Thyroid gland (tissue), 4 donors: ENCODE results near the gene FNDC3B.

ENCODE experiments used
- POLR2A ChIP-seq, 2 donors: fragments of 450-650 bp; IDR thresholded peaks; one replicate each; pipeline ENCODE4 v1.6.1; 2017; ENCODE audit warnings: antibody characterized with exemption in 2 of 2, mild to moderate bottlenecking in 2 of 2, moderate library complexity in 1 of 2
- TF ChIP-seq, protein P1 (sequence below), 6 experiments: fragments of 200-600 bp in 3 of 6; fragments of 450-650 bp in 3 of 6; sonication (generic) in 3 of 6; IDR thresholded peaks; one replicate each; pipeline ENCODE4 v1.5.1; 2016 to 2019; ENCODE audit warnings: antibody characterized with exemption in 6 of 6, mild to moderate bottlenecking in 2 of 6, inconsistent platforms in 1 of 6, moderate library complexity in 1 of 6

DNA sequence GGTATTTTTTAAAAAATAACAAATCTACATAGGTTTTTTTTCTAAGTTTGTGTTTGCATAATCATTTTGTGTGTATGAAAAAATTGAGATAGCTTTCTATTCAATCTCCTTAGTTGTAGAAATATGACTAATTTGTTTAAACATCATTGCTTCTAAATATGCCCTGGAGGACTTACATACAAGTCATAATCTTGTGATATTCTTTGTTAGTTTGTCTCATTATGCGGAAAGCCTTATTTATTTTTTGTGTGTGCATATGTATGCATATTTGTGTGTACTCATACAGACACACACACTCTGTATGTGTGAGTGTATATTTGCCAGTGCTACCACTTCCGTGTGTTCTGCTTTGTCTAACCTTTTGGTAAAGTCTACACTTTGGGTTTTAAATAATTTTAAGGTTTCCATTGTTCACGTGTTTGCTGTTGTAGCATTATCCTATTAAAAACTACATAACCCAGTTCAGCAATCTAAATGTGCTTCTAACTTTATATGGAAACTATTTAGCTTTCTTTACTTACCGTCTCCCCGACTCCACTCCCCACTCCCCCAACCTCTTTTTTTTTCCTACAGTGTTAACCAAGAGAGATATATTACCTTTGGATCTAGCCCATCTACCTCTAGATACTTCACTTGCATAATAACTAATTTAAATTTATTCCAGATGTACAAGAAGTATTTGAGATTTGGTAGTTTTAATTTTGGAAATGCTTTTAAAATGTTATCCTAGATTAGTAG, 111.7 kb downstream of the FNDC3B start:
- TF ChIP-seq, protein P1, sequence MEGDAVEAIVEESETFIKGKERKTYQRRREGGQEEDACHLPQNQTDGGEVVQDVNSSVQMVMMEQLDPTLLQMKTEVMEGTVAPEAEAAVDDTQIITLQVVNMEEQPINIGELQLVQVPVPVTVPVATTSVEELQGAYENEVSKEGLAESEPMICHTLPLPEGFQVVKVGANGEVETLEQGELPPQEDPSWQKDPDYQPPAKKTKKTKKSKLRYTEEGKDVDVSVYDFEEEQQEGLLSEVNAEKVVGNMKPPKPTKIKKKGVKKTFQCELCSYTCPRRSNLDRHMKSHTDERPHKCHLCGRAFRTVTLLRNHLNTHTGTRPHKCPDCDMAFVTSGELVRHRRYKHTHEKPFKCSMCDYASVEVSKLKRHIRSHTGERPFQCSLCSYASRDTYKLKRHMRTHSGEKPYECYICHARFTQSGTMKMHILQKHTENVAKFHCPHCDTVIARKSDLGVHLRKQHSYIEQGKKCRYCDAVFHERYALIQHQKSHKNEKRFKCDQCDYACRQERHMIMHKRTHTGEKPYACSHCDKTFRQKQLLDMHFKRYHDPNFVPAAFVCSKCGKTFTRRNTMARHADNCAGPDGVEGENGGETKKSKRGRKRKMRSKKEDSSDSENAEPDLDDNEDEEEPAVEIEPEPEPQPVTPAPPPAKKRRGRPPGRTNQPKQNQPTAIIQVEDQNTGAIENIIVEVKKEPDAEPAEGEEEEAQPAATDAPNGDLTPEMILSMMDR (IDR thresholded peaks at IDR 0.05): no peak
- TF ChIP-seq POLR2A (IDR thresholded peaks at IDR 0.05): no peak
